Ishikawa (cell line): ENCODE results near the gene SLC5A2.

ENCODE experiments used
- CEBPB ChIP-seq: IDR thresholded peaks from 2 replicates; pipeline ENCODE4 v1.6.1; 2012
- CREB1 ChIP-seq: IDR thresholded peaks from 2 replicates; pipeline ENCODE4 v1.6.1; 2012; ENCODE audit warnings: low read depth
- EGR1 ChIP-seq: IDR thresholded peaks from 2 replicates; pipeline ENCODE4 v1.6.1; 2012
- EP300 ChIP-seq: IDR thresholded peaks from 2 replicates; pipeline ENCODE4 v1.6.1; 2012; ENCODE audit warnings: borderline replicate concordance
- FOXM1 ChIP-seq: IDR thresholded peaks from 2 replicates; pipeline ENCODE4 v1.6.1; 2012; ENCODE audit warnings: low read depth, borderline replicate concordance
- MAX ChIP-seq: IDR thresholded peaks from 2 replicates; pipeline ENCODE4 v1.6.1; 2012
- NFIC ChIP-seq: IDR thresholded peaks from 2 replicates; pipeline ENCODE4 v1.6.1; 2012
- RAD21 ChIP-seq: IDR thresholded peaks from 2 replicates; pipeline ENCODE4 v1.6.1; 2012; ENCODE audit warnings: low read depth
- TAF1 ChIP-seq: IDR thresholded peaks from 2 replicates; pipeline ENCODE4 v1.6.1; 2012; ENCODE audit warnings: low read depth, mild to moderate bottlenecking
- TCF12 ChIP-seq: IDR thresholded peaks from 2 replicates; pipeline ENCODE4 v1.6.1; 2012; ENCODE audit warnings: low read depth
- TEAD4 ChIP-seq: IDR thresholded peaks from 2 replicates; pipeline ENCODE4 v1.6.1; 2012
- YY1 ChIP-seq: IDR thresholded peaks from 2 replicates; pipeline ENCODE4 v1.6.1; 2012; ENCODE audit warnings: low read depth
- ZBTB7A ChIP-seq: IDR thresholded peaks from 2 replicates; pipeline ENCODE4 v1.6.1; 2012; ENCODE audit warnings: low read depth
- TF ChIP-seq, protein P1 (sequence below): IDR thresholded peaks from 2 replicates; pipeline ENCODE4 v1.6.1; 2012
- TF ChIP-seq, protein P2 (sequence below): IDR thresholded peaks from 2 replicates; pipeline ENCODE4 v1.6.1; 2012; ENCODE audit warnings: low read depth, mild to moderate bottlenecking

Gene SLC5A2

DNA sequence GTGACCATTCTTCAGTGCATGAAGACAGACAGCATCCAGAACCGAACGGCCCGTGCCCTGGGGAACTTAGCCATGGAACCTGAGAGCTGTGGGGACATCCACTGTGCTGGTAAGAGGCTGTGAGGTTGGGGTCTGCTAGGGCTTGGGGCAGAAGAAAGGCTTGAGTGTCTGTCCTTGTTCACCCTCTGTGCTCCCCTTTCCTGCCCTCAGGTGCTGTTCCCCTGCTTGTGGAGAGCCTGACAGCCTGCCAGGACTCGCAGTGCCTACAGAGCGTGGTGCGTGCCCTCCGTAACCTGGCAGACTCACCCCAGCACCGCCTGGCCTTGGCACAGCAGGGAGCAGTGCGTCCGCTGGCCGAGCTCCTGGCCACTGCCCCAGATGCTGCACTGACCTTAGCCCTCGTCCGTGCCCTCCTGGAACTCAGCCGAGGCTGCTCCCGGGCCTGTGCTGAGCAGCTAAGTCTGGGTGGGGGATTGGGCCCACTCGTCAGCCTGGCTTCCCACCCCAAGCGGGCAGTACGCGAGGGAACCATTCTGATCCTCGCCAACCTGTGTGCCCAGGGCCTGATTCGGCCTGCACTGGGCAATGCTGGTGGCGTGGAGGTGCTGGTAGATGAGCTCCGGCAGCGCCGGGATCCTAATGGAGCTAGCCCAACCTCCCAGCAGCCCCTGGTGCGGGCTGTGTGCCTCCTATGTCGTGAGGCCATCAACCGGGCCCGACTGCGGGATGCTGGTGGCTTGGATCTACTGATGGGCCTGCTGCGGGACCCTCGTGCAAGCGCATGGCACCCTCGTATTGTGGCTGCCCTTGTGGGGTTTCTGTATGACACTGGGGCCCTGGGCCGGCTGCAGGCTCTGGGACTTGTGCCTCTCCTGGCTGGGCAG is 20.8 kb upstream of the SLC5A2 start:
- no peak for TF ChIP-seq RAD21
- TF ChIP-seq, protein P1, sequence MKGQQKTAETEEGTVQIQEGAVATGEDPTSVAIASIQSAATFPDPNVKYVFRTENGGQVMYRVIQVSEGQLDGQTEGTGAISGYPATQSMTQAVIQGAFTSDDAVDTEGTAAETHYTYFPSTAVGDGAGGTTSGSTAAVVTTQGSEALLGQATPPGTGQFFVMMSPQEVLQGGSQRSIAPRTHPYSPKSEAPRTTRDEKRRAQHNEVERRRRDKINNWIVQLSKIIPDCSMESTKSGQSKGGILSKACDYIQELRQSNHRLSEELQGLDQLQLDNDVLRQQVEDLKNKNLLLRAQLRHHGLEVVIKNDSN: no peak
- TF ChIP-seq CEBPB: no peak
- no peak for TF ChIP-seq YY1
- no peak for TF ChIP-seq TCF12
- TF ChIP-seq EGR1: no peak
- no peak for TF ChIP-seq TAF1
- no peak for TF ChIP-seq ZBTB7A

- TF ChIP-seq TCF12 (no peak), EGR1 (no peak), TAF1 (no peak), CEBPB (no peak), CREB1 (no peak), RAD21 (no peak), YY1 (no peak), ZBTB7A (no peak), EP300 (no peak), NFIC (no peak), FOXM1 (no peak), MAX (no peak), TEAD4 (no peak)
- TF ChIP-seq, protein P1: no peak
- TF ChIP-seq, protein P2, sequence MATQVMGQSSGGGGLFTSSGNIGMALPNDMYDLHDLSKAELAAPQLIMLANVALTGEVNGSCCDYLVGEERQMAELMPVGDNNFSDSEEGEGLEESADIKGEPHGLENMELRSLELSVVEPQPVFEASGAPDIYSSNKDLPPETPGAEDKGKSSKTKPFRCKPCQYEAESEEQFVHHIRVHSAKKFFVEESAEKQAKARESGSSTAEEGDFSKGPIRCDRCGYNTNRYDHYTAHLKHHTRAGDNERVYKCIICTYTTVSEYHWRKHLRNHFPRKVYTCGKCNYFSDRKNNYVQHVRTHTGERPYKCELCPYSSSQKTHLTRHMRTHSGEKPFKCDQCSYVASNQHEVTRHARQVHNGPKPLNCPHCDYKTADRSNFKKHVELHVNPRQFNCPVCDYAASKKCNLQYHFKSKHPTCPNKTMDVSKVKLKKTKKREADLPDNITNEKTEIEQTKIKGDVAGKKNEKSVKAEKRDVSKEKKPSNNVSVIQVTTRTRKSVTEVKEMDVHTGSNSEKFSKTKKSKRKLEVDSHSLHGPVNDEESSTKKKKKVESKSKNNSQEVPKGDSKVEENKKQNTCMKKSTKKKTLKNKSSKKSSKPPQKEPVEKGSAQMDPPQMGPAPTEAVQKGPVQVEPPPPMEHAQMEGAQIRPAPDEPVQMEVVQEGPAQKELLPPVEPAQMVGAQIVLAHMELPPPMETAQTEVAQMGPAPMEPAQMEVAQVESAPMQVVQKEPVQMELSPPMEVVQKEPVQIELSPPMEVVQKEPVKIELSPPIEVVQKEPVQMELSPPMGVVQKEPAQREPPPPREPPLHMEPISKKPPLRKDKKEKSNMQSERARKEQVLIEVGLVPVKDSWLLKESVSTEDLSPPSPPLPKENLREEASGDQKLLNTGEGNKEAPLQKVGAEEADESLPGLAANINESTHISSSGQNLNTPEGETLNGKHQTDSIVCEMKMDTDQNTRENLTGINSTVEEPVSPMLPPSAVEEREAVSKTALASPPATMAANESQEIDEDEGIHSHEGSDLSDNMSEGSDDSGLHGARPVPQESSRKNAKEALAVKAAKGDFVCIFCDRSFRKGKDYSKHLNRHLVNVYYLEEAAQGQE: no peak
These were observed 18.6 kb upstream of the SLC5A2 start for GRCh38 chr16:31464348-31464769.

DNA sequence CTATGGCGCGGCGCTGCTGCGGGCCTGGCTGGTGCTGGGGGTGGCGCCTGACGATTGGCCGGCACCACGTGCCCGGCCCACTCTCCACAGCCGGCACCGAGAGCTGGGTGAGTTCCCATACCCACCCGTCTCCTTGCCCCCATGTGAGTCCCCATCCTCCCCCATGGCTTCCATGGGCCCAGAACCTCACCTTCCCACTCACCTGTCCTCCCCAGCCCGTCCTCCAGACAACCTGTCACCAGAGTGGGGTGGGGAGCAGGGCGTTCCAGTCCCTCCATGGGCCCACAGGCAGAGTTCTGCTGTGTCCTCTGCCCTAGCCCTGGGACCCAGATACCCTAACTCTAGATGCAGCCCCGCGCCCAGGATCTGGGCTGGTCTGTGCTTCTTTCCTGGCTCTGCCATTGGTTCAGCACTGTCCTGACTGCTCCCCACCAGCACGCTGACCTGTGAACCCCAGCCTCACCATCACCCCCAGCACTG is 18.1 kb upstream of the SLC5A2 start:
- TF ChIP-seq EP300 (no peak), TAF1 (no peak), YY1 (no peak), RAD21 (no peak), FOXM1 (no peak), MAX (no peak), CREB1 (no peak)
- TF ChIP-seq, protein P1: no peak

DNA sequence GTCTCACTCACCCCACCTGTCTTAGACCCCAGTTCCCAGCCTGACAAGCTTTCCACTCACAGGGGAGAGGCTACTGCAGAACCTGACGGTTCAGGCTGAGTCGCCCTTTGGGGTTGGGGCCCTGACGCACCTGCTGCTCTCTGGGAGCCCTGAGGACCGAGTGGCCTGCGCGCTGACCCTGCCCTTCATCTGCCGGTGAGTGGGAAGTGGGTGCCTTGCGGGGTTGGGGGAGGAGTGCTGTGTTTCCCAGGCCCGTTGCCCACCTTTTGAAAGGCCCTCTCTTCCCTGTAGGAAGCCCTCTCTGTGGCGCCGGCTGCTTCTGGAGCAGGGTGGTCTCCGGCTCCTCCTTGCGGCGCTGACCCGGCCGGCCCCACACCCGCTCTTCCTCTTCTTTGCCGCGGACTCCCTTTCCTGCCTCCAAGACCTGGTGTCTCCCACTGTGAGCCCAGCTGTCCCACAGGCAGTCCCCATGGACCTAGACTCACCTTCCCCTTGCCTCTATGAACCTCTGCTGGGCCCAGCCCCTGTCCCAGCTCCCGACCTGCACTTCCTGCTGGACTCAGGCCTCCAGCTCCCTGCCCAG is 17.0 kb upstream of the SLC5A2 start:
- TF ChIP-seq EP300 (no peak), ZBTB7A (no peak), FOXM1 (no peak), TCF12 (no peak), CEBPB (no peak), TAF1 (no peak)

DNA sequence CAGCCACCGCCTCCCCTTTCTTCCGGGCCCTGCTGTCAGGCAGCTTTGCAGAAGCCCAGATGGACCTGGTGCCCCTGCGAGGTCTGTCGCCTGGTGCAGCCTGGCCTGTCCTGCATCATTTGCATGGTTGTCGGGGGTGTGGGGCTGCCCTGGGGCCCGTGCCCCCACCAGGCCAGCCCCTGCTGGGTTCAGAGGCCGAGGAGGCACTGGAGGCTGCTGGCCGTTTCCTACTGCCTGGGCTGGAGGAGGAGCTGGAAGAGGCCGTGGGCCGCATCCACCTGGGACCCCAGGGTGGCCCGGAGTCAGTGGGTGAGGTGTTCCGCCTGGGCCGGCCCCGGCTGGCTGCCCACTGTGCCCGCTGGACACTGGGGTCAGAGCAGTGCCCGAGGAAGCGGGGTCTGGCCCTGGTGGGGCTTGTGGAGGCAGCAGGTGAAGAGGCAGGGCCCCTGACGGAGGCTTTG is 16.5 kb upstream of the SLC5A2 start:
- TF ChIP-seq, protein P1: no peak
- TF ChIP-seq TCF12 (no peak), FOXM1 (no peak), CEBPB (no peak), TAF1 (no peak), EGR1 (no peak), TEAD4 (no peak), ZBTB7A (no peak), NFIC (no peak), YY1 (no peak), EP300 (no peak), RAD21 (no peak), MAX (no peak)
- TF ChIP-seq, protein P2: no peak
